GM15510 (cell line): ENCODE results near the gene MCRIP2.

Experiments
- POLR2A ChIP-seq: IDR thresholded peaks from 3 replicates; pipeline ENCODE4 v1.6.1; 2011; ENCODE audit warnings: borderline replicate concordance; ENCODE audit not compliant: insufficient read length; ENCODE audit errors: extremely low read depth

MCRIP2 gene

GRCh38 chr16:641326-642188 is at the start of gene MCRIP2:
TSS of gene MCRIP2 (plus strand) at chr16:641828. CDS start at chr16:641992, 164 bp downstream.
- peak; percentile 78 for TF ChIP-seq POLR2A

- no peak for TF ChIP-seq POLR2A
Measured at GRCh38 chr16:591892-592517, 49.6 kb upstream of the MCRIP2 start.

GRCh38 chr16:592518-593306 is 48.9 kb upstream of the MCRIP2 start:
- TF ChIP-seq POLR2A: no peak

- TF ChIP-seq POLR2A: no peak
Measured at GRCh38 chr16:593406-593805, 48.2 kb upstream of the MCRIP2 start.

GRCh38 chr16:593807-594206 is 47.8 kb upstream of the MCRIP2 start:
- no peak for TF ChIP-seq POLR2A

- TF ChIP-seq POLR2A: no peak
Measured at GRCh38 chr16:595094-595528, 46.5 kb upstream of the MCRIP2 start.

- no peak for TF ChIP-seq POLR2A
Measured at GRCh38 chr16:595942-596735, 45.5 kb upstream of the MCRIP2 start.

GRCh38 chr16:596736-597060 is 44.9 kb upstream of the MCRIP2 start:
- no peak for TF ChIP-seq POLR2A

- TF ChIP-seq POLR2A: no peak
Measured at GRCh38 chr16:598823-599739, 42.5 kb upstream of the MCRIP2 start.

GRCh38 chr16:600781-601180 is 40.8 kb upstream of the MCRIP2 start:
- no peak for TF ChIP-seq POLR2A

- TF ChIP-seq POLR2A: no peak
Measured at GRCh38 chr16:603933-604332, 37.7 kb upstream of the MCRIP2 start.

- no peak for TF ChIP-seq POLR2A
Measured at GRCh38 chr16:606656-607307, 34.8 kb upstream of the MCRIP2 start.

- no peak for TF ChIP-seq POLR2A
Measured at GRCh38 chr16:608019-608418, 33.6 kb upstream of the MCRIP2 start.
